Ishikawa (cell line): ENCODE measurements around the gene GZF1.

ENCODE experiments used
- CEBPB ChIP-seq: IDR thresholded peaks from 2 replicates; pipeline ENCODE4 v1.6.1; 2012
- CREB1 ChIP-seq: IDR thresholded peaks from 2 replicates; pipeline ENCODE4 v1.6.1; 2012; ENCODE audit warnings: low read depth
- EGR1 ChIP-seq: IDR thresholded peaks from 2 replicates; pipeline ENCODE4 v1.6.1; 2012
- EP300 ChIP-seq: IDR thresholded peaks from 2 replicates; pipeline ENCODE4 v1.6.1; 2012; ENCODE audit warnings: borderline replicate concordance
- FOXM1 ChIP-seq: IDR thresholded peaks from 2 replicates; pipeline ENCODE4 v1.6.1; 2012; ENCODE audit warnings: low read depth, borderline replicate concordance
- NFIC ChIP-seq: IDR thresholded peaks from 2 replicates; pipeline ENCODE4 v1.6.1; 2012
- RAD21 ChIP-seq: IDR thresholded peaks from 2 replicates; pipeline ENCODE4 v1.6.1; 2012; ENCODE audit warnings: low read depth
- TAF1 ChIP-seq: IDR thresholded peaks from 2 replicates; pipeline ENCODE4 v1.6.1; 2012; ENCODE audit warnings: low read depth, mild to moderate bottlenecking
- TCF12 ChIP-seq: IDR thresholded peaks from 2 replicates; pipeline ENCODE4 v1.6.1; 2012; ENCODE audit warnings: low read depth
- TEAD4 ChIP-seq: IDR thresholded peaks from 2 replicates; pipeline ENCODE4 v1.6.1; 2012
- YY1 ChIP-seq: IDR thresholded peaks from 2 replicates; pipeline ENCODE4 v1.6.1; 2012; ENCODE audit warnings: low read depth
- ZBTB7A ChIP-seq: IDR thresholded peaks from 2 replicates; pipeline ENCODE4 v1.6.1; 2012; ENCODE audit warnings: low read depth
- TF ChIP-seq, protein P1 (sequence below): IDR thresholded peaks from 2 replicates; pipeline ENCODE4 v1.6.1; 2012; ENCODE audit warnings: low read depth, mild to moderate bottlenecking
- TF ChIP-seq, protein P2 (sequence below): IDR thresholded peaks from 2 replicates; pipeline ENCODE4 v1.6.1; 2012
- TF ChIP-seq, protein P3 (sequence below): IDR thresholded peaks from 2 replicates; pipeline ENCODE4 v1.6.1; 2012

The GZF1 gene

DNA sequence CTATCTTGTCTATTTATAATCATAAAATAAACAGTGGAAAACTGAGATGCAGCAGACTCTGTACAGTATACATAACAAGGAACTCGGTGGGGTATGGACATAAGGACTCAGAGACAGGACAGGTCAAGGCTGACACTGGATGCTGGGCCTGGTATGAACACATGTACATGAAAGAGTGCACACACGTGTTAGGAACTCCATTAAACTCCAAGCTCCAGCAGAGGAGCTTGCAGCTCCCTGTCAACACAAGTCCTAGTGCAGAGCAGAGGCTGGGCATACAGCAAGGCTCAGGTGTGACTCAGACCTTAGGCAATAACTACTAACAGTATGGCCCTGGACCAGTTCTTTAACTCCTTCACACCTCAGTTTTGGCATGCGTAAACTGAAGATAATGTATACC is 42.2 kb downstream of the GZF1 start:
- TF ChIP-seq, protein P1, sequence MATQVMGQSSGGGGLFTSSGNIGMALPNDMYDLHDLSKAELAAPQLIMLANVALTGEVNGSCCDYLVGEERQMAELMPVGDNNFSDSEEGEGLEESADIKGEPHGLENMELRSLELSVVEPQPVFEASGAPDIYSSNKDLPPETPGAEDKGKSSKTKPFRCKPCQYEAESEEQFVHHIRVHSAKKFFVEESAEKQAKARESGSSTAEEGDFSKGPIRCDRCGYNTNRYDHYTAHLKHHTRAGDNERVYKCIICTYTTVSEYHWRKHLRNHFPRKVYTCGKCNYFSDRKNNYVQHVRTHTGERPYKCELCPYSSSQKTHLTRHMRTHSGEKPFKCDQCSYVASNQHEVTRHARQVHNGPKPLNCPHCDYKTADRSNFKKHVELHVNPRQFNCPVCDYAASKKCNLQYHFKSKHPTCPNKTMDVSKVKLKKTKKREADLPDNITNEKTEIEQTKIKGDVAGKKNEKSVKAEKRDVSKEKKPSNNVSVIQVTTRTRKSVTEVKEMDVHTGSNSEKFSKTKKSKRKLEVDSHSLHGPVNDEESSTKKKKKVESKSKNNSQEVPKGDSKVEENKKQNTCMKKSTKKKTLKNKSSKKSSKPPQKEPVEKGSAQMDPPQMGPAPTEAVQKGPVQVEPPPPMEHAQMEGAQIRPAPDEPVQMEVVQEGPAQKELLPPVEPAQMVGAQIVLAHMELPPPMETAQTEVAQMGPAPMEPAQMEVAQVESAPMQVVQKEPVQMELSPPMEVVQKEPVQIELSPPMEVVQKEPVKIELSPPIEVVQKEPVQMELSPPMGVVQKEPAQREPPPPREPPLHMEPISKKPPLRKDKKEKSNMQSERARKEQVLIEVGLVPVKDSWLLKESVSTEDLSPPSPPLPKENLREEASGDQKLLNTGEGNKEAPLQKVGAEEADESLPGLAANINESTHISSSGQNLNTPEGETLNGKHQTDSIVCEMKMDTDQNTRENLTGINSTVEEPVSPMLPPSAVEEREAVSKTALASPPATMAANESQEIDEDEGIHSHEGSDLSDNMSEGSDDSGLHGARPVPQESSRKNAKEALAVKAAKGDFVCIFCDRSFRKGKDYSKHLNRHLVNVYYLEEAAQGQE, result no peak
- no peak for TF ChIP-seq EGR1
- TF ChIP-seq YY1, result no peak
- no peak for TF ChIP-seq CREB1
- TF ChIP-seq FOXM1, result no peak
- no peak for TF ChIP-seq TAF1
- TF ChIP-seq, protein P2, sequence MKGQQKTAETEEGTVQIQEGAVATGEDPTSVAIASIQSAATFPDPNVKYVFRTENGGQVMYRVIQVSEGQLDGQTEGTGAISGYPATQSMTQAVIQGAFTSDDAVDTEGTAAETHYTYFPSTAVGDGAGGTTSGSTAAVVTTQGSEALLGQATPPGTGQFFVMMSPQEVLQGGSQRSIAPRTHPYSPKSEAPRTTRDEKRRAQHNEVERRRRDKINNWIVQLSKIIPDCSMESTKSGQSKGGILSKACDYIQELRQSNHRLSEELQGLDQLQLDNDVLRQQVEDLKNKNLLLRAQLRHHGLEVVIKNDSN, result no peak
- TF ChIP-seq, protein P3, sequence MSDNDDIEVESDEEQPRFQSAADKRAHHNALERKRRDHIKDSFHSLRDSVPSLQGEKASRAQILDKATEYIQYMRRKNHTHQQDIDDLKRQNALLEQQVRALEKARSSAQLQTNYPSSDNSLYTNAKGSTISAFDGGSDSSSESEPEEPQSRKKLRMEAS, result no peak
- no peak for TF ChIP-seq ZBTB7A
- no peak for TF ChIP-seq CEBPB
- no peak for TF ChIP-seq RAD21
- no peak for TF ChIP-seq TEAD4
- TF ChIP-seq NFIC, result no peak
- TF ChIP-seq TCF12, result no peak
- no peak for TF ChIP-seq EP300

DNA sequence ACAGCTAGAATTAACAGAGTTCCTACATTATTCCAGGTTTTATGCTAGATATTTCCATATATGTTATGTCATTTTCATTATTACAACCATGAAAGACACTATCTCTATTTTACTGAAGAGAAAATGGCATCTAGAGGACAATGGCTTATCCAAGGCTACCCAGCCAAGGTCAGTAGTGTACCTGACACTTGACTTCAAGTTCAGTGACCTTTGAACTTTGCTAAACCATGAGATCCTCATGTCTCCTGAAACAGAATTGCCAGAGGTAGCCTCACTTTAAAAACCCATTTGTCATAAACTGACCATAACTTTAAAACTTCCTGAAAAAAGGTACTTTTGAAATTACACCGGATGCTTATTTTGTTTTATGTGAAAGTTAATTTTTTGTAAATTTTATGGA is 44.9 kb downstream of the GZF1 start:
- TF ChIP-seq, protein P3, result no peak
- no peak for TF ChIP-seq CREB1
- no peak for TF ChIP-seq CEBPB
- TF ChIP-seq, protein P2, result no peak
- TF ChIP-seq, protein P1, result no peak
- TF ChIP-seq TCF12, result no peak
- no peak for TF ChIP-seq EGR1
- TF ChIP-seq NFIC, result no peak
- TF ChIP-seq FOXM1, result no peak
- no peak for TF ChIP-seq ZBTB7A
- TF ChIP-seq EP300, result no peak
- no peak for TF ChIP-seq YY1
- TF ChIP-seq TAF1, result no peak
- no peak for TF ChIP-seq TEAD4
- TF ChIP-seq RAD21, result no peak

DNA sequence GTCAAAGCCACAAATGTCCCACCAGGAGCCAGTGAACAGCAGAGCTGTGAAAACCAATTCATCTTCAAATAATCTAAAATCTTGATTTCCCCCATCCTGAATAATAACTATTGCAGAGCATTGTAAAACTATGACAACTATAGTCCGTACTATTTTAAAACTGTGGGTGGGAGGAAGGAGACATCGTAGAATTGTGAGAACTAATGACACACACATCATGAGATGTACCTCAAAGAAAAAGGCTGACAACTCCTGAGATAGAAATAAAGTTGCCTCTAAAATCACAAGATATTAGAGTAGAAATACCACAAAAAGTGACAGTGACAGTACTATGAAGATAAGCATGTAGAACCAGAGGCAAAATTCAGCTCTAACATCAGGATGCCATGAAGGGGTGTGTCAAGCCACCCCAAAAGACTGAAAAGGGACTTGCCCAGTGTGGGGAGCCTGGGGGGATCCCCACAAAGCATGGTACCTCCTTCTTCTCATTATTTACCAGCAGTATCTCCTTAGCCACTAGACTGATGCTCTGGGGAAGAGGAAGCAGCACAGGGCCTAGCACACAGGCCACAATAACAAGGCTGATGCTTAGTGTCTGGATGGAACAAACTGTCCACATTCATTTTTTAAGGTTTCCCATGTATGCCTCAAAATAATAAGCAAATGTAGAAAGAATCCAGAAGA is 45.9 kb downstream of the GZF1 start:
- TF ChIP-seq, protein P3, result no peak
- TF ChIP-seq FOXM1, result no peak
- TF ChIP-seq, protein P2, result no peak
- no peak for TF ChIP-seq YY1

DNA sequence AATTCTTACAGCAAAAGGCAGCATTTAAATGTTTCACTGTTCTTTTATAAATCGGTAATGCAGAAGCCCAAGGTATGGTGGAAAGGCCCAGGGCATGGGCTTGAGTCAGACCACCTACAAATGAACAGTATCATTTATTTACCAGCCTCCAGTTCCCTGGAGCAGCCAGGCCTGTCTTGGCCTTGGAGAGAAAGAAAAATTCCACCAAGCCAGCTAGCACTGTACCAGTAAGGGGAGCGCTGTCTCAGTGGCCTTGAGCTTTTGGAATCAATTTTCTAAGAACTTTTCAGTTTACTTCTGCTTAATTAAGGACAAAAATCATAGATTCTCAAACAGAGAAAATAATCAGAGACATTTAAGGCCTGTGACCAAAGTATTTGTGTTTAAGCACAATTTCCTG is 47.0 kb downstream of the GZF1 start:
- TF ChIP-seq CREB1 (no peak), ZBTB7A (no peak), RAD21 (no peak), YY1 (no peak), FOXM1 (no peak), EP300 (no peak), EGR1 (no peak), CEBPB (no peak), TAF1 (no peak), TEAD4 (no peak), NFIC (no peak), TCF12 (no peak)
- TF ChIP-seq, protein P2, result no peak
- TF ChIP-seq, protein P3, result no peak
- TF ChIP-seq, protein P1, result no peak
